Pancreas (tissue), 10 donors: ENCODE data around the gene SH3BGRL3. TPM values are rescaled to one million over a fixed set of nuclear protein-coding genes. Genes with fewer than 3 reads are reported as not detected.

Experiments used
- ATAC-seq, 4 donors: fragments of 200-7000 bp; cut with Tn5 transposase; one replicate each; pipeline versions ENCODE4 v1.8.0 to v1.9.1; 2020; ENCODE audit warnings: mild to moderate bottlenecking in 4 of 4, moderate library complexity in 4 of 4
- DNase-seq, 6 donors: peaks; one replicate each; pipeline ENCODE4 v3.0.0-alpha.2; 2020
- FAIRE-seq: peaks from 2 replicates; lab custom pipeline; 2012; peaks lifted over from hg19 to GRCh38; lab: Jason Lieb, UNC
- H3K27ac ChIP-seq, 4 donors: fragments of 200-600 bp; sonication (generic); 1 replicate in 3 of 4; 2 replicates in 1 of 4; pipeline versions ENCODE4 v1.5.0 to v1.8.0; 2020
- H3K27me3 ChIP-seq, 4 donors: fragments of 200-600 bp; one replicate each; pipeline ENCODE4 v1.8.0; 2021
- H3K36me3 ChIP-seq, 3 donors: fragments of 200-600 bp; sonication (generic) in 1 of 3; one replicate each; pipeline versions ENCODE4 v1.5.0 to v1.8.0; 2020 to 2021
- H3K4me1 ChIP-seq, 3 donors: fragments of 200-600 bp; one replicate each; pipeline ENCODE4 v1.8.0; 2021
- H3K4me3 ChIP-seq, 4 donors: fragments of 200-600 bp; sonication (generic) in 2 of 4; one replicate each; pipeline versions ENCODE4 v1.5.0 to v1.8.0; 2020 to 2021
- H3K9me3 ChIP-seq, 4 donors: fragments of 200-600 bp; one replicate each; pipeline ENCODE4 v1.8.0; 2021
- CTCF ChIP-seq, 4 donors: fragments of 200-600 bp; sonication (generic) in 3 of 4; IDR thresholded peaks; one replicate each; pipeline versions ENCODE4 v1.5.0 to v1.8.0; 2021; ENCODE audit warnings: antibody characterized with exemption in 4 of 4
- WGBS, 2 donors: extraction: QIAGEN DNeasy Blood & Tissue Kit; methylation state at CpG; one replicate each; pipeline ENCODE4 v1.1.7; 2013; 5-methylcytosine and 5-hydroxymethylcytosine counted together
- intact Hi-C, 3 donors: fragments of 100-400 bp; cut with DNase I; formaldehyde crosslinking; loops; one replicate each; pipeline versions ENCODE4 v1.11.1 to v1.14.2; 2022
- polyA plus RNA-seq, 2 donors: library from polyadenylated mRNA; stranded (reverse); fragments of 200-250 nt; gene quantifications; one replicate each; pipeline ENCODE4 v1.2.3, GENCODE V29; 2013
- total RNA-seq, 6 donors: library from RNA; stranded (reverse); fragmentation: NEBNext Ultra II Directional in 4 of 6; extraction: Animal tissue kit (Norgen Biotek cat#: 25700) in 4 of 6; gene quantifications; one replicate each; pipeline versions ENCODE4 v1.2.1 to v1.2.4, GENCODE V29; 2021 to 2023
- donor health status: healthy with polysubstance abuse.
- donor health status: DM: no; HTN: no; CAD: no; lungs with moderate emphysema.
- donor health status: DM: no; HTN: no; CAD: no.
- donor health status: control.
- donor health status: control.
- donor health status: Bipolar disorder and iron deficiency.
- donor health status: DM: yes; HTN: yes; CAD: no.
- donor health status: DM: no; HTN: no; CAD: no.
- donor health status: DM: no; HTN: no; CAD: no.
- donor health status: DM: yes; HTN: yes; CAD: no.

SH3BGRL3 gene
- total and polyA plus RNA-seq, 8 donors = 29.1 to 109 (median 55.9) TPM

- intact Hi-C loops = loop anchor here in 2 of 3 donors (2.0 to 5.0 kb wide), 2 partner anchors 13 to 39 kb away; no protein-coding TSS in a partner anchor
- no peaks in the 10 kb centered on the region for H3K36me3 ChIP-seq
- ATAC-seq (no peak), DNase-seq (no peak), FAIRE-seq (no peak)
- WGBS, 2 donors = 64 to 72% methylated on average over 4 of the region's 4 CpGs
- H3K27me3 ChIP-seq = no peaks in the 10 kb centered on the region
- H3K4me3 ChIP-seq = no peak overlapping the region
- H3K9me3 ChIP-seq = no peaks in the 10 kb centered on the region
- no peak for TF ChIP-seq CTCF (IDR thresholded peaks at IDR 0.05)
- no peak overlapping the region for H3K27ac ChIP-seq
- peaks cover 5 to 24% (median 9%) of the 10 kb centered on the region in 3 donors for H3K4me1 ChIP-seq
Measured at GRCh38 chr1:26283279-26283853, 3.5 kb downstream of the SH3BGRL3 start.

- intact Hi-C loops = loop anchor here in 2 of 3 donors (2.0 to 5.0 kb wide), 2 partner anchors 13 to 38 kb away; no protein-coding TSS in a partner anchor
- no peak overlapping the region for H3K4me3 ChIP-seq
- no peaks in the 10 kb centered on the region for H3K27me3 ChIP-seq
- TF ChIP-seq CTCF (IDR thresholded peaks at IDR 0.05) = no peak
- no peaks in the 10 kb centered on the region for H3K36me3 ChIP-seq
- 74 to 76% methylated on average over 12 of the region's 12 CpGs for WGBS, 2 donors
- ATAC-seq = no peak
- no peak overlapping the region for H3K27ac ChIP-seq
- peaks cover 0 to 17% (median 2%) of the 10 kb centered on the region in 3 donors for H3K4me1 ChIP-seq
- no peak for FAIRE-seq
- no peaks in the 10 kb centered on the region for H3K9me3 ChIP-seq
- peak in 1 of 6 donors; percentile 55 for DNase-seq
Measured at GRCh38 chr1:26283871-26284596, 4.1 kb downstream of the SH3BGRL3 start.

- peak; percentile 41 to 63 (median 52) for TF ChIP-seq CTCF (IDR thresholded peaks at IDR 0.05)
- intact Hi-C loops = loop anchor here in 1 of 3 donors (5.0 kb wide), 1 partner anchor 38 kb away; no protein-coding TSS in a partner anchor
- H3K9me3 ChIP-seq = no peaks in the 10 kb centered on the region
- ATAC-seq (peak; percentile 36 to 54 (median 48)), DNase-seq (peak in 5 of 6 donors; percentile 43 to 83 (median 60)), FAIRE-seq (no peak)
- 42 to 48% methylated on average over 22 of the region's 22 CpGs for WGBS, 2 donors
- no peak overlapping the region for H3K4me3 ChIP-seq
- H3K27me3 ChIP-seq = no peaks in the 10 kb centered on the region
- no peak overlapping the region for H3K27ac ChIP-seq
- H3K4me1 ChIP-seq = peaks cover 0 to 12% (median 0%) of the 10 kb centered on the region in 3 donors
- no peaks in the 10 kb centered on the region for H3K36me3 ChIP-seq
Measured at GRCh38 chr1:26284597-26285347, 4.9 kb downstream of the SH3BGRL3 start.

GRCh38 chr1:26285366-26286063 lies 5.6 kb downstream of the SH3BGRL3 start:
- peak in 3 of 6 donors; percentile 45 to 60 (median 59) for DNase-seq
- H3K4me3 ChIP-seq = no peak overlapping the region
- H3K27ac ChIP-seq = no peak overlapping the region
- H3K9me3 ChIP-seq = no peaks in the 10 kb centered on the region
- TF ChIP-seq CTCF (IDR thresholded peaks at IDR 0.05) = peak in 1 of 4 donors; percentile 10
- intact Hi-C loops = no loop called here
- 78 to 82% methylated on average over 19 of the region's 19 CpGs for WGBS, 2 donors
- no peaks in the 10 kb centered on the region for H3K36me3 ChIP-seq
- H3K27me3 ChIP-seq = no peaks in the 10 kb centered on the region
- no peak for FAIRE-seq
- H3K4me1 ChIP-seq = peaks cover 0 to 12% (median 0%) of the 10 kb centered on the region in 3 donors
- ATAC-seq = no peak
